Hepatocyte (in vitro differentiated cells): Measurements from ENCODE around the gene TOP3A.

Experiments used
- EZH2phosphoT487 ChIP-seq: fragments of 200-600 bp; sonication (generic); IDR thresholded peaks from one replicate; pipeline ENCODE4 v1.6.1; 2018; ENCODE audit warnings: antibody characterized with exemption, mild to moderate bottlenecking, low read depth, moderate library complexity; ENCODE audit not compliant: unreplicated experiment, severe bottlenecking
- TF ChIP-seq, protein P1 (sequence below): fragments of 200-600 bp; sonication (generic); IDR thresholded peaks from 2 replicates; pipeline ENCODE4 v1.5.1; 2016; ENCODE audit warnings: antibody characterized with exemption, mild to moderate bottlenecking; ENCODE audit not compliant: poor library complexity

DNA sequence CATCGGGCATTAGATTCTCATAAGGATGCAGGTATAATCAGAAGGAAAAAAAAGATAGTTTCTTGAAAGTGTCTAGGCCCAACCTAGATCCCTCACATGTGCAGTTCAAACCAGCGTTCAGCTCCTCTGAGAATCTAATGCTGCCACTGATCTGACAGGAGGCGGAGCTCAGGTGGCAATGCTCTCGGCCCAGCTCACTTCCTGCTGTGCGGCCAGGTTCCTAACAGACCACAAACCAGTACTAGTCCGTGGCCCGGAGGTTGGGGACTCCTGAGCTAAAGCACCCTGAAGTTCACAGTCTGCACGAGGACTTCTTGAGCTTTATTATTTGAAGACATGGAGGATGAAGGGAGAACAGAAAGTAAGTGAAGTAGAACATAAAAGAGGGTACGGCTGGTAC lies 17.1 kb upstream of the TOP3A start:
- TF ChIP-seq, protein P1, sequence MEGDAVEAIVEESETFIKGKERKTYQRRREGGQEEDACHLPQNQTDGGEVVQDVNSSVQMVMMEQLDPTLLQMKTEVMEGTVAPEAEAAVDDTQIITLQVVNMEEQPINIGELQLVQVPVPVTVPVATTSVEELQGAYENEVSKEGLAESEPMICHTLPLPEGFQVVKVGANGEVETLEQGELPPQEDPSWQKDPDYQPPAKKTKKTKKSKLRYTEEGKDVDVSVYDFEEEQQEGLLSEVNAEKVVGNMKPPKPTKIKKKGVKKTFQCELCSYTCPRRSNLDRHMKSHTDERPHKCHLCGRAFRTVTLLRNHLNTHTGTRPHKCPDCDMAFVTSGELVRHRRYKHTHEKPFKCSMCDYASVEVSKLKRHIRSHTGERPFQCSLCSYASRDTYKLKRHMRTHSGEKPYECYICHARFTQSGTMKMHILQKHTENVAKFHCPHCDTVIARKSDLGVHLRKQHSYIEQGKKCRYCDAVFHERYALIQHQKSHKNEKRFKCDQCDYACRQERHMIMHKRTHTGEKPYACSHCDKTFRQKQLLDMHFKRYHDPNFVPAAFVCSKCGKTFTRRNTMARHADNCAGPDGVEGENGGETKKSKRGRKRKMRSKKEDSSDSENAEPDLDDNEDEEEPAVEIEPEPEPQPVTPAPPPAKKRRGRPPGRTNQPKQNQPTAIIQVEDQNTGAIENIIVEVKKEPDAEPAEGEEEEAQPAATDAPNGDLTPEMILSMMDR, result no peak
- no peak for TF ChIP-seq EZH2phosphoT487
